NOMO-1 treated with dmso at 0.1 percent for 144 hours (cell line): ENCODE results near the gene OR6C74.

Experiments
- DNase-seq: peaks from one replicate; lab custom pipeline; 2025; ENCODE audit not compliant: unreplicated experiment; lab: John Stamatoyannopoulos, UW

The OR6C74 gene

GRCh38 chr12:55244309-55244708, at the start of gene OR6C74:
OR6C74 (plus strand) TSS chr12:55244609; CDS start chr12:55247288, 2,679 bp downstream.
- no peak for DNase-seq

GRCh38 chr12:55220725-55221124, 23.7 kb upstream of the OR6C74 start, which contains the start of gene OR10A7:
OR10A7 (plus strand) TSS chr12:55221025; CDS start chr12:55221025, 0 bp downstream.
- no peak for DNase-seq

- no peak for DNase-seq
These were observed 17.9 kb upstream of the OR6C74 start for GRCh38 chr12:55226523-55226922.

GRCh38 chr12:55227643-55228042, 16.8 kb upstream of the OR6C74 start:
- DNase-seq, result no peak

- DNase-seq, result no peak
These were observed 1.8 kb downstream of the OR6C74 start for GRCh38 chr12:55246159-55246558.

- DNase-seq, result no peak
These were observed 6.5 kb downstream of the OR6C74 start for GRCh38 chr12:55250944-55251343.

GRCh38 chr12:55253281-55253680, 8.9 kb downstream of the OR6C74 start:
- DNase-seq, result no peak

GRCh38 chr12:55256831-55257230, 12.4 kb downstream of the OR6C74 start:
- no peak for DNase-seq

GRCh38 chr12:55258303-55258702, 13.9 kb downstream of the OR6C74 start:
- no peak for DNase-seq

GRCh38 chr12:55280991-55281390, 36.6 kb downstream of the OR6C74 start:
- no peak for DNase-seq

- no peak for DNase-seq
These were observed 45.6 kb downstream of the OR6C74 start for GRCh38 chr12:55289999-55290398.
